Measurements from ENCODE around the gene PCDHA7.
"Not testable (repeated sequence)": the region's sequence is repeated elsewhere in the genome, so short reads cannot be mapped to it uniquely, and the experiment has no call there.

The PCDHA7 gene

GRCh38 chr5:140821375-140822280 is 12.4 kb upstream of the PCDHA7 start, which contains the start of gene PCDHA5:
PCDHA5 (plus strand) TSS chr5:140821613.
- no peak for DNase-seq (ENCODE audit: extremely low read depth in 1 of 2, low read depth in 1 of 2)

GRCh38 chr5:140822281-140822629 is 11.8 kb upstream of the PCDHA7 start:
- DNase-seq (ENCODE audit: extremely low read depth in 1 of 2, low read depth in 1 of 2), result no peak

DNA sequence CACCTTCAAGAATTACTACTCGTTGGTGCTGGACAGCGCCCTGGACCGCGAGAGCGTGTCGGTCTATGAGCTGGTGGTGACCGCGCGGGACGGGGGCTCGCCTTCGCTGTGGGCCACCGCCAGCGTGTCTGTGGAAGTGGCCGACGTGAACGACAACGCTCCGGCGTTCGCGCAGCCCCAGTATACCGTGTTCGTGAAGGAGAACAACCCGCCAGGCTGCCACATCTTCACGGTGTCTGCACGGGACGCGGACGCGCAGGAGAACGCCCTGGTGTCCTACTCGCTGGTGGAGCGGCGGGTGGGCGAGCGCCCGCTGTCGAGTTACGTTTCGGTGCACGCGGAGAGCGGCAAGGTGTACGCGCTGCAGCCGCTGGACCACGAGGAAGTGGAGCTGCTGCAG is 11.1 kb upstream of the PCDHA7 start:
- not testable (repeated sequence) for DNase-seq (ENCODE audit: extremely low read depth in 1 of 2, low read depth in 1 of 2)

GRCh38 chr5:140823475-140823874 is 10.6 kb upstream of the PCDHA7 start:
- no peak for DNase-seq (ENCODE audit: extremely low read depth in 1 of 2, low read depth in 1 of 2)

DNA sequence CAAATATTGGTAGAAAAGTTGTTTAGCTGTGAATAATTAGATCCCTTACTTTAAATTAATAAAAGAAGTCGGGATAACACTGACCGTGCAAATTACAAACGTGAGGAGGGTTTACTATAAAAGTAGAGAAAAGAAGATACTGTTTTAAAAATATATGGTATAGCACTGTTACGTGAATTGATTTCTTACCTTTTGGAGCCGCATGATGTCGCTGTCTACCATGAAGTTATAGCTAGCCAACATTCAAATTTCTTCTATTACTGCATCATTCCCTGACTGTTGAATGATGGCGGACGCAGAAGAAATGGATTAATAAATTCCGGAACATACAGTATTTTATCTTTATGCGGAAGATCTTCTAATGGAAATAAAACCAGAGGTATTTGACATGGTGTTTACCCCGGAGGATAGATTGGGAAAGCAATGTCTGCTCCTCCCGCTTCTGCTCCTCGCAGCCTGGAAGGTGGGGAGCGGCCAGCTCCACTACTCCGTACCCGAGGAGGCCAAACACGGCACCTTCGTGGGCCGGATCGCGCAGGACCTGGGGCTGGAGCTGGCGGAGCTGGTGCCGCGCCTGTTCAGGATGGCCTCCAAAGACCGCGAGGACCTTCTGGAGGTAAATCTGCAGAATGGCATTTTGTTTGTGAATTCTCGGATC is 6.2 kb upstream of the PCDHA7 start, which contains the start of gene PCDHA6:
TSS of gene PCDHA6 (plus strand) at position 257 of the 658 bp plus-strand sequence. CDS start at position 389, 132 bp downstream.
- DNase-seq (ENCODE audit: extremely low read depth in 1 of 2, low read depth in 1 of 2), result no peak

DNA sequence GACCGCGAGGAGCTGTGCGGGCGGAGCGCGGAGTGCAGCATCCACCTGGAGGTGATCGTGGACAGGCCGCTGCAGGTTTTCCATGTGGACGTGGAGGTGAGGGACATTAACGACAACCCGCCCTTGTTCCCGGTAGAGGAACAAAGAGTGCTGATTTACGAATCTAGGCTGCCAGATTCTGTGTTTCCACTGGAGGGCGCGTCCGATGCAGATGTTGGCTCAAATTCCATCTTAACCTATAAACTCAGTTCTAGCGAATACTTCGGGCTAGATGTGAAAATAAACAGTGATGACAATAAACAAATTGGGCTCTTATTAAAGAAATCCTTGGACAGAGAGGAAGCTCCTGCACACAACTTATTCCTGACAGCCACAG is 5.7 kb upstream of the PCDHA7 start:
- no peak for DNase-seq (ENCODE audit: extremely low read depth in 1 of 2, low read depth in 1 of 2)

- not testable (repeated sequence) for DNase-seq (ENCODE audit: extremely low read depth in 1 of 2, low read depth in 1 of 2)
Measured at GRCh38 chr5:140829511-140830501, 4.3 kb upstream of the PCDHA7 start.

DNA sequence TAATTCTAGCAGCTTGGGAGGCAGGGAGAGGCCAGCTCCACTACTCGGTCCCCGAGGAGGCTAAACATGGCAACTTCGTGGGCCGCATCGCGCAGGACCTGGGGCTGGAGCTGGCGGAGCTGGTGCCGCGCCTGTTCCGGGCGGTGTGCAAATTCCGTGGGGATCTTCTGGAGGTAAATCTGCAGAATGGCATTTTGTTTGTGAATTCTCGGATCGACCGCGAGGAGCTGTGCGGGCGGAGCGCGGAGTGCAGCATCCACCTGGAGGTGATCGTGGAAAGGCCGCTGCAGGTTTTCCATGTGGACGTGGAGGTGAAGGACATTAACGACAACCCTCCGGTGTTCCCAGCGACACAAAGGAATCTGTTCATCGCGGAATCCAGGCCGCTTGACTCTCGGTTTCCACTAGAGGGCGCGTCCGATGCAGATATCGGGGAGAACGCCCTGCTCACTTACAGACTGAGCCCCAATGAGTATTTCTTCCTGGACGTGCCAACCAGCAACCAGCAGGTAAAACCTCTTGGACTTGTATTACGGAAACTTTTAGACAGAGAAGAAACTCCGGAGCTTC is 455 bp downstream of the PCDHA7 start:
- DNase-seq (ENCODE audit: extremely low read depth in 1 of 2, low read depth in 1 of 2), result not testable (repeated sequence)

DNA sequence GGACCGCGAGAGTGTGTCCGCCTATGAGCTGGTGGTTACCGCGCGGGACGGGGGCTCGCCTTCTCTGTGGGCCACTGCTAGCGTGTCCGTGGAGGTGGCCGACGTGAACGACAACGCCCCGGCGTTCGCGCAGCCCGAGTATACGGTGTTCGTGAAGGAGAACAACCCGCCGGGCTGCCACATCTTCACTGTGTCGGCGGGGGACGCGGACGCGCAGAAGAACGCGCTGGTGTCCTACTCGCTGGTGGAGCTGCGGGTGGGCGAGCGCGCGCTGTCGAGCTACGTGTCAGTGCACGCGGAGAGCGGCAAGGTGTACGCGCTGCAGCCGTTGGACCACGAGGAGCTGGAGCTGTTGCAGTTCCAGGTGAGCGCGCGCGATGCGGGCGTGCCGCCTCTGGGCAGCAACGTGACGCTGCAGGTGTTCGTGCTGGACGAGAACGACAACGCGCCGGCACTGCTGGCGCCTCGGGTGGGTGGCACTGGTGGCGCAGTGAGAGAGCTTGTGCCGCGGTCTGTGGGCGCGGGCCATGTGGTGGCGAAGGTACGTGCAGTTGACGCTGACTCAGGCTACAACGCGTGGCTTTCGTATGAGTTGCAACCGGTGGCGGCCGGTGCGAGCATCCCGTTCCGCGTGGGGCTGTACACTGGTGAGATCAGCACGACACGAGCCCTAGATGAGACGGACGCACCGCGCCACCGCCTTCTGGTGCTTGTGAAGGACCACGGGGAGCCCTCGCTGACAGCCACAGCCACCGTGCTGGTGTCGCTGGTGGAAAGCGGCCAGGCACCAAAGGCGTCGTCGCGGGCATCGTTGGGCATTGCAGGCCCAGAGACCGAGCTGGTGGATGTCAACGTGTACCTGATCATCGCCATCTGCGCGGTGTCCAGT is 1.8 kb downstream of the PCDHA7 start:
- DNase-seq (ENCODE audit: extremely low read depth in 1 of 2, low read depth in 1 of 2), result no peak

DNA sequence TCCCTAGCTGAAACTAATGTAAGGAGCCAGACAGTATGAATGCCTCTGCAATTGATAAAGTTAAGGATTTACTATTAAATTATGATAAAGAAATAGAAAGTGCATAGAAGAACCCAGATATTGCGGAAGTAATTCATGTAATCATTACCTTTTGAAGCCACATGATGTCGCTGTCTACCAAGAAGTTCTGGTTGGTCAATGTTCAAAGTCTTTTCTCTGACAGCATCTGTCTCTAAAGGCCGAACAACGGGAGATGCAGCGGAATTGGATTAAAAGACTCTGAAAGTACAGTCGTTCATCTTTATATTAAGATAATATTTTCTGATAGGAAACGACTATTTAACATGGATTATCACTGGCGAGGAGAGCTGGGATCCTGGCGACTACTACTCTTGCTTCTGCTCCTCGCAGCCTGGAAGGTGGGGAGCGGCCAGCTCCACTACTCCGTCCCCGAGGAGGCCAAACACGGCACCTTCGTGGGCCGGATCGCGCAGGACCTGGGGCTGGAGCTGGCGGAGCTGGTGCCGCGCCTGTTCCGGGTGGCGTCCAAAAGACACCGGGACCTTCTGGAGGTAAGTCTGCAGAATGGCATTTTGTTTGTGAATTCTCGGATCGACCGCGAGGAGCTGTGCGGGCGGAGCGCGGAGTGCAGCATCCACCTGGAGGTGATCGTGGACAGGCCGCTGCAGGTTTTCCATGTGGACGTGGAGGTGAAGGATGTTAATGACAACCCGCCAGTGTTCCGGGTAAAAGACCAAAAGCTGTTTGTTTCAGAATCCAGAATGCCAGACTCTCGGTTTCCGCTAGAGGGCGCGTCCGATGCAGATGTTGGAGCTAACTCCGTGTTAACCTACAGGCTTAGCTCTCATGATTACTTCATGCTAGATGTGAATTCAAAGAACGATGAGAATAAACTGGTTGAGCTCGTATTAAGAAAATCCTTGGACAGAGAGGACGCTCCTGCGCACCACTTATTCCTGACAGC is 7.2 kb downstream of the PCDHA7 start, which contains the start of gene PCDHA8:
TSS of gene PCDHA8 (plus strand) at position 210 of the 985 bp plus-strand sequence. CDS start at position 345, 135 bp downstream.
- no peak for DNase-seq (ENCODE audit: extremely low read depth in 1 of 2, low read depth in 1 of 2)

DNA sequence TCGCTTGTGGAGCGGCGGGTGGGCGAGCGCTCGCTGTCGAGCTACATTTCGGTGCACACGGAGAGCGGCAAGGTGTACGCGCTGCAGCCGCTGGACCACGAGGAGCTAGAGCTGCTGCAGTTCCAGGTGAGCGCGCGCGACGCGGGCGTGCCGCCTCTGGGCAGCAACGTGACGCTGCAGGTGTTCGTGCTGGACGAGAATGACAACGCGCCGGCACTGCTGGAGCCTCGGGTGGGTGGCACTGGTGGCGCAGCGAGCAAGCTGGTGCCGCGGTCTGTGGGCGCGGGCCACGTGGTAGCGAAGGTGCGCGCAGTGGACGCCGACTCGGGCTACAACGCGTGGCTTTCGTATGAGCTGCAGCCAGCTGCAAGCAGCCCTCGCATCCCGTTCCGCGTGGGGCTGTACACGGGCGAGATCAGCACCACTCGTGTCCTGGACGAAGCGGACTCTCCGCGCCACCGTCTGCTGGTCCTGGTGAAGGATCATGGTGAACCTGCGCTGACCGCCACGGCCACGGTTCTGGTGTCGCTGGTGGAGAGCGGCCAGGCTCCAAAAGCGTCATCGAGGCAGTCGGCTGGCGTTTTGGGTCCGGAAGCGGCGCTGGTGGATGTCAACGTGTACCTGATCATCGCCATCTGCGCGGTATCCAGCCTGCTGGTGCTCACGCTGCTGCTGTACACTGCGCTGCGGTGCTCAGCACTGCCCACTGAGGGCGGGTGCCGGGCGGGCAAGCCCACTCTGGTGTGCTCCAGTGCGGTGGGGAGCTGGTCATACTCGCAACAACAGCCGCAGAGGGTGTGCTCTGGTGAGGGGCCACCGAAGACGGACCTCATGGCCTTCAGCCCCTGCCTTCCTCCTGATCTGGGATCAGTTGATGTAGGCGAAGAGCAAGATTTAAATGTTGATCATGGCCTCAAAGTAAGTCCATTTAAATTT is 9.0 kb downstream of the PCDHA7 start:
- DNase-seq (ENCODE audit: extremely low read depth in 1 of 2, low read depth in 1 of 2), result no peak

- not testable (repeated sequence) for DNase-seq (ENCODE audit: extremely low read depth in 1 of 2, low read depth in 1 of 2)
Measured at GRCh38 chr5:140848139-140849102, 14.4 kb downstream of the PCDHA7 start, which contains the start of gene PCDHA9. PCDHA9 (plus strand) TSS chr5:140848382; CDS start chr5:140848496, 114 bp downstream.

DNA sequence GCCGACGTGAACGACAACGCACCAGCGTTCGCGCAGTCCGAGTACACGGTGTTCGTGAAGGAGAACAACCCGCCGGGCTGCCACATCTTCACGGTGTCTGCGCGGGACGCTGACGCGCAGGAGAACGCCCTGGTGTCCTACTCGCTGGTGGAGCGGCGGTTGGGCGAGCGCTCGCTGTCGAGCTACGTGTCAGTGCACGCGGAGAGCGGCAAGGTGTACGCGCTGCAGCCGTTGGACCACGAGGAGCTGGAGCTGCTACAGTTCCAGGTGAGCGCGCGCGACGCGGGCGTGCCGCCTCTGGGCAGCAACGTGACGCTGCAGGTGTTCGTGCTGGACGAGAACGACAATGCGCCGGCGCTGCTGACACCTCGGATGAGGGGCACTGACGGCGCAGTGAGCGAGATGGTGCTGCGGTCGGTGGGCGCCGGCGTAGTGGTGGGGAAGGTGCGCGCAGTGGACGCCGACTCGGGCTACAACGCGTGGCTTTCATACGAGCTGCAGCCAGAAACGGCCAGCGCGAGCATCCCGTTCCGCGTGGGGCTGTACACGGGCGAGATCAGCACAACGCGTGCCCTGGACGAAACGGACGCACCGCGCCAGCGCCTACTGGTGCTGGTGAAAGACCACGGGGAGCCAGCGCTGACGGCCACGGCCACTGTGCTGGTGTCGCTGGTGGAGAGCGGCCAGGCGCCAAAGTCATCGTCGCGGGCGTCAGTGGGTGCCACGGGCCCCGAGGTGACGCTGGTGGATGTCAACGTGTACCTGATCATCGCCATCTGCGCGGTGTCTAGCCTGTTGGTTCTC is 16.0 kb downstream of the PCDHA7 start:
- DNase-seq (ENCODE audit: extremely low read depth in 1 of 2, low read depth in 1 of 2), result not testable (repeated sequence)

DNA sequence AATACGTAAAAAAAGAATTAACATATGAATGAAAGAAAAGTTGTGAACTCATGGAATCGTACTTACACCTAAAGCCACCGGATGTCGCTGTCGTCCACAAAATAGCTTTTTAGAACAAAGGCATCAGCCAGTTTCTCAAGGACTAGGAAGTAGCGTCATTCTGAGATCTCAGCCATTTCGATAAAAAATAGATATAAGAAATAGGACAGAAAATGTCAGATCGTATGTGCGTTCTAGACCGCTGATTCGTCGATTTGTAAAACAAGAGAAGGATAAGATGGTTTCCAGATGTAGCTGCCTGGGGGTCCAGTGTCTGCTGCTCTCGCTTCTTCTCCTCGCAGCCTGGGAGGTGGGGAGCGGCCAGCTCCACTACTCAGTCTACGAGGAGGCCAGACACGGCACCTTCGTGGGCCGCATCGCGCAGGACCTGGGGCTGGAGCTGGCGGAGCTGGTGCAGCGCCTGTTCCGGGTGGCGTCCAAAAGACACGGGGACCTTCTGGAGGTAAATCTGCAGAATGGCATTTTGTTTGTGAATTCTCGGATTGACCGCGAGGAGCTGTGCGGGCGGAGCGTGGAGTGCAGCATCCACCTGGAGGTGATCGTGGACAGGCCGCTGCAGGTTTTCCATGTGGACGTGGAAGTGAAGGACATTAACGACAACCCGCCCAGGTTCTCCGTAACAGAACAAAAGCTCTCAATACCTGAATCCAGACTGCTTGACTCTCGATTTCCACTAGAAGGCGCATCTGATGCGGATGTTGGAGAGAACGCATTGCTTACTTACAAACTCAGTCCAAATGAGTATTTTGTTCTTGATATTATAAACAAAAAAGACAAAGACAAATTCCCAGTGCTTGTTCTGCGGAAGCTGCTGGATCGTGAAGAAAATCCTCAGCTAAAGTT is 22.0 kb downstream of the PCDHA7 start, which contains the start of gene PCDHA10:
TSS of gene PCDHA10 (plus strand) at position 126 of the 903 bp plus-strand sequence. CDS start at position 278, 152 bp downstream.
- DNase-seq (ENCODE audit: extremely low read depth in 1 of 2, low read depth in 1 of 2), result no peak

Data from activated CD8-positive, alpha-beta memory T cell treated with anti-CD3 and anti-CD28 coated beads for 1 hour (primary cell).